SK-N-SH treated with all-trans-retinoic acid at 6 μM for 48 hours (cell line): Measurements from ENCODE around the gene CFAP73.

Source experiments
- CREB5 ChIP-seq: fragments of 250-450 bp; sonication (Bioruptor Pico); IDR thresholded peaks from 2 replicates; pipeline ENCODE4 v1.5.1; 2020; ENCODE audit warnings: low read depth, mild to moderate bottlenecking, moderate library complexity
- OSR1 ChIP-seq: fragments of 250-450 bp; sonication (Bioruptor Pico); IDR thresholded peaks from 2 replicates; pipeline ENCODE4 v1.8.0; 2022; ENCODE audit warnings: moderate library complexity, mild to moderate bottlenecking, inconsistent platforms
- POU6F1 ChIP-seq: fragments of 250-450 bp; sonication (Bioruptor Pico); IDR thresholded peaks from 2 replicates; pipeline ENCODE4 v1.8.0; 2021; ENCODE audit warnings: low read depth, mild to moderate bottlenecking, moderate library complexity, borderline replicate concordance
- PPARA ChIP-seq: fragments of 250-450 bp; sonication (Bioruptor Pico); IDR thresholded peaks from 2 replicates; pipeline ENCODE4 v1.5.0; 2020; ENCODE audit warnings: mild to moderate bottlenecking, borderline replicate concordance
- TSHZ2 ChIP-seq: fragments of 250-450 bp; sonication (Bioruptor Pico); IDR thresholded peaks from 2 replicates; pipeline ENCODE4 v1.5.0; 2020; ENCODE audit warnings: mild to moderate bottlenecking, moderate library complexity
- ZFP30 ChIP-seq: fragments of 450-650 bp; formaldehyde crosslinking; IDR thresholded peaks from 2 replicates; pipeline ENCODE4 v1.5.0; 2022; ENCODE audit warnings: mild to moderate bottlenecking, moderate library complexity

DNA sequence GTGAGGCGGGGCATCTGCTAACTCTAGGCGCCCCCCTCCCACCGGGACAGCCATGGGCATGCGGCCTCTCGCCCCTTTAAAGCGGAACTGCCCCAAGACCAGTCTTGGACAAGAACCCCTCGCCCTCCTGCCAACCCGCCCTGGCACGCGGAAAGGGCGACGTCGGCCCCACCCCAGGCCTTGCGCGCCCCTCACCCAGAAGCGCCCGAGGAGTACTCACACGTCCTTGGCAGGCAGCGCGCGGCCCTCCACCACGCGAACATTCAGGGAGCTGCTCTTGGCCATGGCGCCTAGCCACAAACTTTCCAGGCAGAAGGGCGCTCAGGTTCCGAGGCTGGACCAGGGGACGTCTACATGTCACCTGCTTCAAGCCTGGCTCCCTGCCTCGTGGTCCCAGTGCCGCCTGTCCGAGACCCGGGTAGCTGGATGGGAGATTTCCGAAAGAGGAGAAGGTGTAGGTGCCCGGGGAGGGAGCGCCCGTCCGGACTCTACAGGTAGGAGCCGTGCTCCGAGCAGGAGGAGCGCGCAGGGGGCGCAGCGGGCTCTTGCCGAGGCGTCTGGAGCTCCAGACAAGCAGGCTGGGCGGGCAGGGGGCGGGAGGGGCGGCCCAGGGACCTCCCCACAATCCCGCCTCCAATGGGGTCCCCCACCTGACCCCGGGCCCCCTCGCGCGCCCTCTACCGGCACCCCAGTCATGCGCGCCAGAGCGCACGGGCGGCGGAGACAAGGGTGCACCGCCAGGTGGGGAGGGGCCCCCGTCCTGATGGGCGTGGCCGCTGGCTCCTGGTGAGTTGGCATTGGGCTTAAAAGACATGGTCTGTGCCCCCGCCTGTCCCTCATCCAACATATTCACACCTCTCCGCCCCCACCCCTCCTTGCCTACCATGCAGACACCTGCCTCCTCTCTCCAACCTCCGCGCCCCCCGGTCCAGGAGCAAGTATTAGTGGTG is 14.1 kb upstream of the CFAP73 start, which contains the start of gene RASAL1:
- TF ChIP-seq POU6F1 (no peak), TSHZ2 (CRISPR knock-in tag) (no peak), CREB5 (CRISPR knock-in tag) (no peak), ZFP30 (CRISPR knock-in tag) (no peak), PPARA (CRISPR knock-in tag) (no peak), OSR1 (no peak)
